Smooth muscle cell (in vitro differentiated cells): ENCODE results near the gene SPEF1. TPM values are rescaled to one million over a fixed set of nuclear protein-coding genes. Genes with fewer than 3 reads are reported as not detected.

Source experiments
- DNase-seq: peaks from one replicate; lab custom pipeline; 2025; ENCODE audit not compliant: unreplicated experiment; lab: John Stamatoyannopoulos, UW
- H2AFZ ChIP-seq: fragments of 200-600 bp; sonication (generic); 2 replicates; pipeline ENCODE4 v1.6.0; 2016; ENCODE audit warnings: antibody characterized with exemption, low read depth, mild to moderate bottlenecking
- H3F3A ChIP-seq: fragments of 200-600 bp; sonication (generic); 2 replicates; pipeline ENCODE4 v1.6.0; 2017; ENCODE audit warnings: antibody characterized with exemption, low read depth
- H3K27ac ChIP-seq: fragments of 200-600 bp; sonication (generic); 2 replicates; pipeline ENCODE4 v1.5.1; 2016; ENCODE audit warnings: low read depth, mild to moderate bottlenecking
- H3K27me3 ChIP-seq: fragments of 200-600 bp; sonication (generic); 2 replicates; pipeline ENCODE4 v1.6.1; 2016; ENCODE audit warnings: low read depth, mild to moderate bottlenecking
- H3K36me3 ChIP-seq: fragments of 200-600 bp; sonication (generic); 2 replicates; pipeline ENCODE4 v1.5.1; 2016; ENCODE audit warnings: low read depth
- H3K4me1 ChIP-seq: fragments of 200-600 bp; sonication (generic); 2 replicates; pipeline ENCODE4 v1.5.1; 2016; ENCODE audit warnings: low read depth
- H3K4me2 ChIP-seq: fragments of 200-600 bp; sonication (generic); 2 replicates; pipeline ENCODE4 v1.6.0; 2016; ENCODE audit warnings: mild to moderate bottlenecking
- H3K4me3 ChIP-seq: fragments of 200-600 bp; sonication (generic); 2 replicates; pipeline ENCODE4 v1.5.1; 2016; ENCODE audit warnings: mild to moderate bottlenecking
- H3K79me2 ChIP-seq: fragments of 200-600 bp; sonication (generic); 2 replicates; pipeline ENCODE4 v1.6.0; 2016; ENCODE audit warnings: low read depth, mild to moderate bottlenecking
- H3K9ac ChIP-seq: fragments of 200-600 bp; sonication (generic); 2 replicates; pipeline ENCODE4 v1.6.0; 2016; ENCODE audit warnings: low read depth
- H3K9me3 ChIP-seq: fragments of 200-600 bp; sonication (generic); replicated peaks from 2 replicates; pipeline ENCODE4 v1.5.1; 2016; ENCODE audit warnings: low read depth
- H4K20me1 ChIP-seq: fragments of 200-600 bp; sonication (generic); 2 replicates; pipeline ENCODE4 v1.6.0; 2016; ENCODE audit warnings: low read depth
- CTCF ChIP-seq: fragments of 200-600 bp; sonication (generic); IDR thresholded peaks from 2 replicates; pipeline ENCODE4 v1.5.1; 2017; ENCODE audit warnings: borderline replicate concordance, mild to moderate bottlenecking, antibody characterized with exemption; ENCODE audit not compliant: insufficient read depth, poor library complexity, severe bottlenecking
- WGBS: methylation state at CpG from one replicate; pipeline ENCODE4 v1.1.7; 2016; ENCODE audit warnings: low lambda C conversion rate; 5-methylcytosine and 5-hydroxymethylcytosine counted together
- polyA plus RNA-seq: library from polyadenylated mRNA; unstranded; fragments of >200 nt; fragmentation: Nextera tagmentation; extraction: Ambion mirVana; gene quantifications from 2 replicates; pipeline ENCODE4 v1.2.1, GENCODE V29; 2016
- total RNA-seq: library from RNA; depleted of rRNA; stranded (reverse); fragments of >200 nt; gene quantifications from 2 replicates; pipeline ENCODE4 v1.2.3, GENCODE V29; 2014

SPEF1 gene
- total and polyA plus RNA-seq, 2 experiments from 2014 or later: 0.32 to 0.36 TPM

- peak overlapping the region; percentile 79 for H3K4me2 ChIP-seq
- H2AFZ ChIP-seq: peak overlapping the region; percentile 49
- H3F3A ChIP-seq: peaks cover 35% of the 10 kb centered on the region
- H3K36me3 ChIP-seq: no peaks in the 10 kb centered on the region
- H3K27ac ChIP-seq: peak overlapping the region; percentile 97
- no peaks in the 10 kb centered on the region for H3K27me3 ChIP-seq
- H3K79me2 ChIP-seq: no peaks in the 10 kb centered on the region
- no peak for TF ChIP-seq CTCF
- 6% methylated on average over 20 of the region's 20 CpGs for WGBS
- H3K4me1 ChIP-seq: peaks cover 12% of the 10 kb centered on the region
- H3K9ac ChIP-seq: peak overlapping the region; percentile 82
- DNase-seq: peak; percentile 90
- no peaks in the 10 kb centered on the region for H4K20me1 ChIP-seq
- peak overlapping the region; percentile 35 for H3K4me3 ChIP-seq
- H3K9me3 ChIP-seq: no peaks in the 10 kb centered on the region
These were observed 30.4 kb upstream of the SPEF1 start for GRCh38 chr20:3811467-3812258.

DNA sequence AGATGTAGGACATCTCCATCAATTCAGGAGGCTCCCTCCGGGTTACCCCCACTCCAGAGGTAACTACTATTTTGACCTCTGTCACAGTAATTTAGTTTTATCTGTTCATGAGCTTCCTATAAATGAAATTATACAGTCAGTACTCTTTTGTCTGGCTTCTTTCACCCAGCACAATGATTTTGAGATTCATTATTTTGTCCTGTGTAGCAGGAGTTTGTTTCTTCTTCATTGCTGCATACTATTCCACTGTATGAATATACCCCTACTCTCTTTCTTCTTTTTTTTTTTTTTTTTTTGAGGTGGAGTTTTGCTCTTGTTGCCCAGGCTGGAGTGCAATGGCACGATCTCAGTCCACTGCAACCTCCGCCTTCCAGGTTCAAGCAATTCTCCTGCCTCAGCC, 27.3 kb upstream of the SPEF1 start:
- Histone ChIP-seq H3K9ac (no peak overlapping the region), H3F3A (peaks cover 38% of the 10 kb centered on the region), H3K9me3 (no peaks in the 10 kb centered on the region), H2AFZ (no peak overlapping the region), H3K79me2 (no peaks in the 10 kb centered on the region), H3K4me3 (no peak overlapping the region), H3K27me3 (no peaks in the 10 kb centered on the region), H3K4me2 (peak overlapping the region; percentile 31), H3K36me3 (no peaks in the 10 kb centered on the region), H3K27ac (peak overlapping the region; percentile 60), H4K20me1 (no peaks in the 10 kb centered on the region), H3K4me1 (peaks cover 12% of the 10 kb centered on the region)
- DNase-seq: no peak
- 100% methylated on average over 3 of the region's 3 CpGs for WGBS
- no peak for TF ChIP-seq CTCF

DNA sequence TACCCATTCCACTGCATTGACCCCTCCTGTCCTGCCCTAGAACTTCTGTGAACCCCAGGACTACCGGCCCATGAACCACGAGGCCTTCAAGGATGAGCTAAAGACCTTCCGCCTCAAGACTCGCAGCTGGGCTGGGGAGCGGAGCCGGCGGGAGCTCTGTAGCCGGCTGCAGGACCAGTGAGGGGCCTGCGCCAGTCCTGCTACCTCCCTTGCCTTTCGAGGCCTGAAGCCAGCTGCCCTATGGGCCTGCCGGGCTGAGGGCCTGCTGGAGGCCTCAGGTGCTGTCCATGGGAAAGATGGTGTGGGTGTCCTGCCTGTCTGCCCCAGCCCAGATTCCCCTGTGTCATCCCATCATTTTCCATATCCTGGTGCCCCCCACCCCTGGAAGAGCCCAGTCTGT, 23.5 kb upstream of the SPEF1 start:
- Histone ChIP-seq H3K4me3 (no peak overlapping the region), H3K79me2 (no peaks in the 10 kb centered on the region), H3K4me2 (no peak overlapping the region), H3K36me3 (no peaks in the 10 kb centered on the region), H3K27ac (no peak overlapping the region), H3K9ac (no peak overlapping the region), H3K27me3 (no peaks in the 10 kb centered on the region), H4K20me1 (no peaks in the 10 kb centered on the region), H3K4me1 (peaks cover 12% of the 10 kb centered on the region), H2AFZ (no peak overlapping the region), H3K9me3 (no peaks in the 10 kb centered on the region), H3F3A (peaks cover 12% of the 10 kb centered on the region)
- no peak for DNase-seq
- no peak for TF ChIP-seq CTCF
- WGBS: 95% methylated on average over 11 of the region's 11 CpGs
